ENCODE measurements around the gene MORF4L1. TPM values are rescaled to one million over a fixed set of nuclear protein-coding genes. Genes with fewer than 3 reads are reported as not detected.

MORF4L1 gene
- total RNA-seq, 1 experiment from 2014 or later = 428 TPM

GRCh38 chr15:78912316-78912715 is 39.6 kb downstream of the MORF4L1 start:
- CTCF ChIA-PET = no interaction called here
- Histone ChIP-seq H3K4me3 (ENCODE audit: low read depth, low read length, poor library complexity, severe bottlenecking) (no peak overlapping the region), H3K9me3 (ENCODE audit: low read depth, low read length, poor library complexity, severe bottlenecking) (no peaks in the 10 kb centered on the region), H3K27ac (ENCODE audit: low read depth, low read length, poor library complexity, severe bottlenecking) (no peak overlapping the region), H3K4me1 (ENCODE audit: insufficient read depth, low read length, poor library complexity, severe bottlenecking) (no peaks in the 10 kb centered on the region), H3K27me3 (replicated peaks; ENCODE audit: insufficient read depth, low read depth, low read length, poor library complexity) (no peaks in the 10 kb centered on the region), H3K36me3 (ENCODE audit: insufficient read depth, low read length, poor library complexity, severe bottlenecking) (peaks cover 43% of the 10 kb centered on the region)
- TF ChIP-seq EZH2 (IDR thresholded peaks at IDR 0.05; ENCODE audit: borderline replicate concordance, low read depth, low read length, poor library complexity, severe bottlenecking) = no peak
- BruUV-seq (replicated peaks) = no TSS peak
- no peak for DNase-seq (ENCODE audit: low spot score)
- POLR2A ChIA-PET (ENCODE audit: low non-redundant PET) = no interaction called here
- intact Hi-C loops (cut with micrococcal nuclease; ENCODE audit: unreplicated experiment) = no loop called here

- no peaks in the 10 kb centered on the region for H3K27me3 ChIP-seq (replicated peaks; ENCODE audit: insufficient read depth, low read depth, low read length, poor library complexity)
- H3K36me3 ChIP-seq (ENCODE audit: insufficient read depth, low read length, poor library complexity, severe bottlenecking) = peaks cover 46% of the 10 kb centered on the region
- CTCF ChIA-PET = no interaction called here
- no peaks in the 10 kb centered on the region for H3K9me3 ChIP-seq (ENCODE audit: low read depth, low read length, poor library complexity, severe bottlenecking)
- no peaks in the 10 kb centered on the region for H3K4me1 ChIP-seq (ENCODE audit: insufficient read depth, low read length, poor library complexity, severe bottlenecking)
- intact Hi-C loops (cut with micrococcal nuclease; ENCODE audit: unreplicated experiment) = no loop called here
- no TSS peak for BruUV-seq (replicated peaks)
- POLR2A ChIA-PET (ENCODE audit: low non-redundant PET) = no interaction called here
- H3K4me3 ChIP-seq (ENCODE audit: low read depth, low read length, poor library complexity, severe bottlenecking) = no peak overlapping the region
- no peak for DNase-seq (ENCODE audit: low spot score)
- no peak overlapping the region for H3K27ac ChIP-seq (ENCODE audit: low read depth, low read length, poor library complexity, severe bottlenecking)
- TF ChIP-seq CTCF (conservative IDR thresholded peaks at IDR 0.05; ENCODE audit: low read depth, low read length) = no peak
- no peak for TF ChIP-seq EZH2 (IDR thresholded peaks at IDR 0.05; ENCODE audit: borderline replicate concordance, low read depth, low read length, poor library complexity, severe bottlenecking)
These were observed 40.3 kb downstream of the MORF4L1 start for GRCh38 chr15:78913012-78913411.

- ChIA-PET CTCF (no interaction called here), POLR2A (ENCODE audit: low non-redundant PET) (no interaction called here)
- BruUV-seq (replicated peaks) = no TSS peak
- peaks cover 52% of the 10 kb centered on the region for H3K36me3 ChIP-seq (ENCODE audit: insufficient read depth, low read length, poor library complexity, severe bottlenecking)
- no peaks in the 10 kb centered on the region for H3K4me1 ChIP-seq (ENCODE audit: insufficient read depth, low read length, poor library complexity, severe bottlenecking)
- no peak overlapping the region for H3K27ac ChIP-seq (ENCODE audit: low read depth, low read length, poor library complexity, severe bottlenecking)
- intact Hi-C loops (cut with micrococcal nuclease; ENCODE audit: unreplicated experiment) = loop anchor here (2.0 kb wide), 1 partner anchor 271 kb away; no protein-coding TSS in a partner anchor
- no peak overlapping the region for H3K4me3 ChIP-seq (ENCODE audit: low read depth, low read length, poor library complexity, severe bottlenecking)
- TF ChIP-seq EZH2 (IDR thresholded peaks at IDR 0.05; ENCODE audit: borderline replicate concordance, low read depth, low read length, poor library complexity, severe bottlenecking) (no peak), CTCF (conservative IDR thresholded peaks at IDR 0.05; ENCODE audit: low read depth, low read length) (peak; percentile 41; the same call in 1 of the 2 replicates)
- H3K9me3 ChIP-seq (ENCODE audit: low read depth, low read length, poor library complexity, severe bottlenecking) = no peaks in the 10 kb centered on the region
- H3K27me3 ChIP-seq (replicated peaks; ENCODE audit: insufficient read depth, low read depth, low read length, poor library complexity) = no peaks in the 10 kb centered on the region
- DNase-seq (ENCODE audit: low spot score) = no peak
These were observed 41.5 kb downstream of the MORF4L1 start for GRCh38 chr15:78914027-78914764.
